ENCODE measurements around the gene OLIG3. TPM values are rescaled to one million over a fixed set of nuclear protein-coding genes. Genes with fewer than 3 reads are reported as not detected.

The OLIG3 gene
- total RNA-seq (2021) (not detected in 2 replicates), Bru-seq, nascent RNA (not detected), BruChase-seq, experiment 1, labeled RNA remaining after a 2-hour chase (not detected), BruChase-seq, experiment 2, labeled RNA remaining after a 6-hour chase (not detected)
- long read RNA-seq: 0 reads

GRCh38 chr6:137494281-137494987, at the start of gene OLIG3:
Gene OLIG3 (minus strand): TSS chr6:137494394. CDS start chr6:137494170, 224 bp downstream.
- no peak for DNase-seq (ENCODE audit: low spot score)
- H3K9me3 ChIP-seq (ENCODE audit: low read depth, low read length, poor library complexity, severe bottlenecking): no peaks in the 10 kb centered on the region
- BruUV-seq (replicated peaks): no TSS peak
- intact Hi-C loops (cut with micrococcal nuclease; ENCODE audit: unreplicated experiment): no loop called here
- peaks cover 100% of the 10 kb centered on the region for H3K27me3 ChIP-seq (replicated peaks; ENCODE audit: insufficient read depth, low read depth, low read length, poor library complexity)
- no peak within 1 kb of the TSS for H3K4me3 ChIP-seq (ENCODE audit: low read depth, low read length, poor library complexity, severe bottlenecking)
- CTCF ChIA-PET: no interaction called here
- POLR2A ChIA-PET (ENCODE audit: low non-redundant PET): no interaction called here
- no peaks in the 10 kb centered on the region for H3K4me1 ChIP-seq (ENCODE audit: insufficient read depth, low read length, poor library complexity, severe bottlenecking)
- no peak within 1 kb of the TSS for H3K27ac ChIP-seq (ENCODE audit: low read depth, low read length, poor library complexity, severe bottlenecking)
- no peak for TF ChIP-seq CTCF (conservative IDR thresholded peaks at IDR 0.05; ENCODE audit: low read depth, low read length)
- peak; percentile 90 for TF ChIP-seq EZH2 (IDR thresholded peaks at IDR 0.05; ENCODE audit: borderline replicate concordance, low read depth, low read length, poor library complexity, severe bottlenecking)
- H3K36me3 ChIP-seq (ENCODE audit: insufficient read depth, low read length, poor library complexity, severe bottlenecking): no peaks in the 10 kb centered on the region

DNA sequence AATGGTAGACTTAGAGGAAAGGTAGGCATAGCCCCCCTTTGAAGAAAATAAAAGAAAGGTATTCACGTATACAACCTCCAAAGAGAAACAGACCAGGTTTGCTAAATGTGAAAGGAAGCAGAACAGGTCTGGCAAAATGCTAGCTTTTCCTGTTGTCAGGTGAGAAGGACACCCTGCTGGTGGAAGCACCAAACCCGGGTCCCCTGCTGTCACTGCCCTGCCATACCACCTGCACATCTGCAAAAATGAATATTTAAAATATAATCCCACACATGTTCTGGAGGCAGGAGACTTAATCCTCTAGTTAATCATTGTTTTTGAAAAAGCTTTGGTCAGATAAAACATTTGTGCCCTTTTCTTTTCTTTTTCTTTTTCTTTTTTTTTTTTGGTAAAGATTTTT, 48.9 kb upstream of the OLIG3 start:
- CTCF ChIA-PET: no interaction called here
- POLR2A ChIA-PET (ENCODE audit: low non-redundant PET): no interaction called here
- H3K27me3 ChIP-seq (replicated peaks; ENCODE audit: insufficient read depth, low read depth, low read length, poor library complexity): no peaks in the 10 kb centered on the region
- no peak overlapping the region for H3K27ac ChIP-seq (ENCODE audit: low read depth, low read length, poor library complexity, severe bottlenecking)
- H3K4me1 ChIP-seq (ENCODE audit: insufficient read depth, low read length, poor library complexity, severe bottlenecking): no peaks in the 10 kb centered on the region
- TF ChIP-seq CTCF (conservative IDR thresholded peaks at IDR 0.05; ENCODE audit: low read depth, low read length) (no peak), EZH2 (IDR thresholded peaks at IDR 0.05; ENCODE audit: borderline replicate concordance, low read depth, low read length, poor library complexity, severe bottlenecking) (no peak)
- no peaks in the 10 kb centered on the region for H3K9me3 ChIP-seq (ENCODE audit: low read depth, low read length, poor library complexity, severe bottlenecking)
- H3K4me3 ChIP-seq (ENCODE audit: low read depth, low read length, poor library complexity, severe bottlenecking): no peak overlapping the region
- intact Hi-C loops (cut with micrococcal nuclease; ENCODE audit: unreplicated experiment): no loop called here
- no peak for DNase-seq (ENCODE audit: low spot score)
- no TSS peak for BruUV-seq (replicated peaks)
- no peaks in the 10 kb centered on the region for H3K36me3 ChIP-seq (ENCODE audit: insufficient read depth, low read length, poor library complexity, severe bottlenecking)

- H3K27me3 ChIP-seq (replicated peaks; ENCODE audit: insufficient read depth, low read depth, low read length, poor library complexity): peaks cover 3% of the 10 kb centered on the region
- no TSS peak for BruUV-seq (replicated peaks)
- POLR2A ChIA-PET (ENCODE audit: low non-redundant PET): no interaction called here
- H3K4me3 ChIP-seq (ENCODE audit: low read depth, low read length, poor library complexity, severe bottlenecking): no peak overlapping the region
- intact Hi-C loops (cut with micrococcal nuclease; ENCODE audit: unreplicated experiment): no loop called here
- no peaks in the 10 kb centered on the region for H3K36me3 ChIP-seq (ENCODE audit: insufficient read depth, low read length, poor library complexity, severe bottlenecking)
- no peaks in the 10 kb centered on the region for H3K4me1 ChIP-seq (ENCODE audit: insufficient read depth, low read length, poor library complexity, severe bottlenecking)
- no peak overlapping the region for H3K27ac ChIP-seq (ENCODE audit: low read depth, low read length, poor library complexity, severe bottlenecking)
- no peaks in the 10 kb centered on the region for H3K9me3 ChIP-seq (ENCODE audit: low read depth, low read length, poor library complexity, severe bottlenecking)
- no peak for DNase-seq (ENCODE audit: low spot score)
- CTCF ChIA-PET: no interaction called here
- TF ChIP-seq CTCF (conservative IDR thresholded peaks at IDR 0.05; ENCODE audit: low read depth, low read length): no peak
- no peak for TF ChIP-seq EZH2 (IDR thresholded peaks at IDR 0.05; ENCODE audit: borderline replicate concordance, low read depth, low read length, poor library complexity, severe bottlenecking)
Observed at GRCh38 chr6:137542713-137543112, 48.5 kb upstream of the OLIG3 start.
